Colonic mucosa (tissue), 4 donors: ENCODE results near the gene DTNA. TPM values are rescaled to one million over a fixed set of nuclear protein-coding genes. Genes with fewer than 3 reads are reported as not detected.
"Not testable (repeated sequence)": the region's sequence is repeated elsewhere in the genome, so short reads cannot be mapped to it uniquely, and the experiment has no call there.

Experiments used
- DNase-seq: peaks from one replicate; pipeline ENCODE4 v3.0.0-alpha.2; 2020
- H3K27ac ChIP-seq: fragments of 200-600 bp; one replicate; pipeline ENCODE4 v1.8.0; 2021
- H3K27me3 ChIP-seq: fragments of 200-600 bp; one replicate; pipeline ENCODE4 v1.8.0; 2021
- H3K36me3 ChIP-seq: fragments of 200-600 bp; one replicate; pipeline ENCODE4 v1.8.0; 2021
- H3K4me1 ChIP-seq: fragments of 200-600 bp; one replicate; pipeline ENCODE4 v1.8.0; 2021; ENCODE audit warnings: mild to moderate bottlenecking
- H3K4me3 ChIP-seq: fragments of 200-600 bp; one replicate; pipeline ENCODE4 v1.8.0; 2021
- H3K9ac ChIP-seq, 2 donors: one replicate each; pipeline ENCODE4 v1.7.0; 2013; ENCODE audit warnings: control low read depth in 2 of 2, low read depth in 2 of 2, low read length in 2 of 2
- H3K9me3 ChIP-seq: fragments of 200-600 bp; one replicate; pipeline ENCODE4 v1.8.0; 2021
- intact Hi-C: fragments of 100-400 bp; cut with DNase I; formaldehyde crosslinking; loops from one replicate; pipeline ENCODE4 v1.14.1; 2022
- total RNA-seq, 2 donors: library from RNA; stranded (reverse); fragmentation: NEBNext Ultra II Directional in 1 of 2; extraction: Animal tissue kit (Norgen Biotek cat#: 25700) in 1 of 2; gene quantifications; one replicate each; pipeline ENCODE4 v1.2.1, GENCODE V29; 2021
- TF ChIP-seq, protein P1 (sequence below): fragments of 200-600 bp; IDR thresholded peaks from one replicate; pipeline ENCODE4 v1.8.0; 2022; ENCODE audit warnings: antibody characterized with exemption, mild to moderate bottlenecking
- donor health status: healthy.
- donor health status: DM: no; HTN: no; CAD: no.
- donor health status: DM: no; HTN: no; CAD: no.

The DTNA gene
- total RNA-seq, 2 donors from 2014 or later = 1.3 to 7.5 TPM

- H3K9ac ChIP-seq = no peak overlapping the region
Measured at GRCh38 chr18:34918856-34919255, 208.8 kb downstream of the DTNA start.

GRCh38 chr18:34921226-34921625 lies 211.1 kb downstream of the DTNA start:
- no peak overlapping the region for H3K9ac ChIP-seq
- no peak overlapping the region for H3K27ac ChIP-seq
- no peaks in the 10 kb centered on the region for H3K4me1 ChIP-seq
- TF ChIP-seq, protein P1, sequence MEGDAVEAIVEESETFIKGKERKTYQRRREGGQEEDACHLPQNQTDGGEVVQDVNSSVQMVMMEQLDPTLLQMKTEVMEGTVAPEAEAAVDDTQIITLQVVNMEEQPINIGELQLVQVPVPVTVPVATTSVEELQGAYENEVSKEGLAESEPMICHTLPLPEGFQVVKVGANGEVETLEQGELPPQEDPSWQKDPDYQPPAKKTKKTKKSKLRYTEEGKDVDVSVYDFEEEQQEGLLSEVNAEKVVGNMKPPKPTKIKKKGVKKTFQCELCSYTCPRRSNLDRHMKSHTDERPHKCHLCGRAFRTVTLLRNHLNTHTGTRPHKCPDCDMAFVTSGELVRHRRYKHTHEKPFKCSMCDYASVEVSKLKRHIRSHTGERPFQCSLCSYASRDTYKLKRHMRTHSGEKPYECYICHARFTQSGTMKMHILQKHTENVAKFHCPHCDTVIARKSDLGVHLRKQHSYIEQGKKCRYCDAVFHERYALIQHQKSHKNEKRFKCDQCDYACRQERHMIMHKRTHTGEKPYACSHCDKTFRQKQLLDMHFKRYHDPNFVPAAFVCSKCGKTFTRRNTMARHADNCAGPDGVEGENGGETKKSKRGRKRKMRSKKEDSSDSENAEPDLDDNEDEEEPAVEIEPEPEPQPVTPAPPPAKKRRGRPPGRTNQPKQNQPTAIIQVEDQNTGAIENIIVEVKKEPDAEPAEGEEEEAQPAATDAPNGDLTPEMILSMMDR = no peak
- no peak for DNase-seq
- no peak overlapping the region for H3K4me3 ChIP-seq
- intact Hi-C loops = no loop called here
- no peaks in the 10 kb centered on the region for H3K36me3 ChIP-seq
- H3K27me3 ChIP-seq = no peaks in the 10 kb centered on the region
- no peaks in the 10 kb centered on the region for H3K9me3 ChIP-seq

More at GRCh38 chr18:34918856-34919255, 208.8 kb downstream of the DTNA start:
- DNase-seq = no peak
- Histone ChIP-seq H3K4me1 (no peaks in the 10 kb centered on the region), H3K27ac (no peak overlapping the region), H3K27me3 (no peaks in the 10 kb centered on the region), H3K9me3 (no peaks in the 10 kb centered on the region), H3K36me3 (no peaks in the 10 kb centered on the region), H3K4me3 (no peak overlapping the region)
- TF ChIP-seq, protein P1 = no peak
- intact Hi-C loops = no loop called here

DNA sequence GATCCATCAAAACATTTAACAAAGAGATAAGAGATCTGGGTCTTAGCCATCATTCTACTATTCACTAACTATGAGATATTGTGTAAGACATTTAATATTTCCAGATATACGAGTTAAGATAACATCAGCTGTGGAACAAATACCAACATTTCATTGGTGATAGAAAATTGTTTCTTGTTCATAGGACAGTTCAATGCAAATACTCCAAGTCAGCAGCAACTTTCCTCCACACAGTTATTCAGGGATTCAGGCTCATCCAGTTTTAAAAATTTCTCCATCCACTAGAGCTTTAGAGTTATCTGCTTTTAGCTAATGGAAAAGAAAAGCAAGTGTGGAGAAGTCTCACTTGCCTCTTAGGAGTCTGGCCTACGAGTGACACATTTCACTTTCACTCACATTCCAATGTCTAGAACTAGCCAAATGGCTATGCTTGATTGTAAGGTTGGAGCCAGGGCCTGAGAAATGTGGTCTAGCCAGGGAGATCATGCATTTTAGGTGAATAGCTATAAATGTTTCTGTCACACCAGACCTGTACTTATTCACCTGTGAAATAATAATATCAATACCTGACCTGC lies 211.8 kb downstream of the DTNA start:
- Histone ChIP-seq H3K27ac (no peak overlapping the region), H3K9me3 (no peaks in the 10 kb centered on the region), H3K36me3 (no peaks in the 10 kb centered on the region), H3K4me1 (no peaks in the 10 kb centered on the region), H3K27me3 (no peaks in the 10 kb centered on the region), H3K4me3 (no peak overlapping the region), H3K9ac (no peak overlapping the region)
- TF ChIP-seq, protein P1 = no peak
- intact Hi-C loops = no loop called here
- DNase-seq = no peak

GRCh38 chr18:34922594-34922993 lies 212.5 kb downstream of the DTNA start:
- intact Hi-C loops, H3K4me1 ChIP-seq, H3K36me3 ChIP-seq, H3K4me3 ChIP-seq, H3K27ac ChIP-seq, H3K9ac ChIP-seq, H3K9me3 ChIP-seq, H3K27me3 ChIP-seq, DNase-seq: not testable (repeated sequence)

GRCh38 chr18:34923911-34924310 lies 213.8 kb downstream of the DTNA start:
- Histone ChIP-seq H3K4me3 (no peak overlapping the region), H3K27ac (no peak overlapping the region), H3K9ac (no peak overlapping the region), H3K27me3 (no peaks in the 10 kb centered on the region), H3K36me3 (no peaks in the 10 kb centered on the region), H3K9me3 (no peaks in the 10 kb centered on the region), H3K4me1 (no peaks in the 10 kb centered on the region)
- intact Hi-C loops = no loop called here
- DNase-seq = no peak
- TF ChIP-seq, protein P1 = no peak

GRCh38 chr18:34926683-34927082 lies 216.6 kb downstream of the DTNA start:
- Histone ChIP-seq H3K9ac (no peak overlapping the region), H3K9me3 (no peaks in the 10 kb centered on the region), H3K4me1 (no peaks in the 10 kb centered on the region), H3K27ac (no peak overlapping the region), H3K36me3 (no peaks in the 10 kb centered on the region), H3K4me3 (no peak overlapping the region), H3K27me3 (no peaks in the 10 kb centered on the region)
- TF ChIP-seq, protein P1 = no peak
- DNase-seq = no peak
- intact Hi-C loops = no loop called here
